ENCODE data around the gene AVPR1B.

AVPR1B gene

GRCh38 chr1:206142011-206142410 is 24.8 kb upstream of the AVPR1B start:
- no peaks in the 10 kb centered on the region for H3K4me1 ChIP-seq (ENCODE audit: control insufficient read depth, low read depth, low read length)
- H3K23ac ChIP-seq (ENCODE audit: low read length): peak overlapping the region; percentile 60
- H4K5ac ChIP-seq (ENCODE audit: low read length): no peak overlapping the region
- H3K4me2 ChIP-seq (ENCODE audit: low read length): no peak overlapping the region
- no peaks in the 10 kb centered on the region for H3K79me1 ChIP-seq (ENCODE audit: low read length)
- H2AK5ac ChIP-seq (ENCODE audit: low read length): no peak overlapping the region
- no peaks in the 10 kb centered on the region for H3K36me3 ChIP-seq (ENCODE audit: control insufficient read depth, insufficient read depth, low read length)
- H4K8ac ChIP-seq (ENCODE audit: low read depth, low read length): no peak overlapping the region
- no peak overlapping the region for H3K4ac ChIP-seq (ENCODE audit: low read depth, low read length)
- no peak overlapping the region for H2BK120ac ChIP-seq (ENCODE audit: low read depth, low read length)
- no peak overlapping the region for H3K4me3 ChIP-seq (ENCODE audit: low read length)
- no CpG with 5 or more reads among the region's 3 CpGs for WGBS (ENCODE audit: extremely low coverage, insufficient coverage, low lambda C conversion rate)
- H3K27me3 ChIP-seq (ENCODE audit: insufficient read depth, low read length, poor library complexity): no peaks in the 10 kb centered on the region
- no peak overlapping the region for H2BK15ac ChIP-seq (replicated peaks; ENCODE audit: low read depth)
- no peak overlapping the region for H3K9ac ChIP-seq (ENCODE audit: low read length)
- H2BK5ac ChIP-seq (ENCODE audit: low read length): no peak overlapping the region
- no peak for DNase-seq
- H3K56ac ChIP-seq (ENCODE audit: low read length): no peak overlapping the region
- H3K18ac ChIP-seq (ENCODE audit: low read length): no peak overlapping the region
- no peak overlapping the region for H3K27ac ChIP-seq (ENCODE audit: low read depth, low read length)
- no peaks in the 10 kb centered on the region for H3K79me2 ChIP-seq (ENCODE audit: control insufficient read depth, insufficient read depth, low read length)

DNA sequence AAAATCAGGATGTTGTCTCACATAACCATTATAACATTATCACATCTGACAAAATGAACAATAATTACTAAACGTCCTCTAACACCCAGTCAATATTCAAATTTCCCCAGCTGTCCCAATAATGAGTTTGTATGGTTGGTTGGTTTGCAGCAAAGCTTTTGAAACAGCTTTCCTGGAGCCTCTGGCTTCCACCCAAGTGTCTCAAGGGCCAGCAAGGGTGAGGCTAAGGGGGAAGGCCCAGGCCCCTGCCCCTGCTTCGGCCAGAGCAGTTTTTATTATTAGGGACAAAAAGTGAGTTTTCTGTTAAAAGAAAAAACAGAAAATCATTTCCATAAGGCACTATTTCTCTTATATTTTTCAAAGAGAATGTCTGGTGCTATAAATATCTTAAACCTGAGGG is 19.1 kb upstream of the AVPR1B start:
- no peak overlapping the region for H3K9ac ChIP-seq (ENCODE audit: low read length)
- H4K8ac ChIP-seq (ENCODE audit: low read depth, low read length): no peak overlapping the region
- no peaks in the 10 kb centered on the region for H3K79me1 ChIP-seq (ENCODE audit: low read length)
- H2BK15ac ChIP-seq (replicated peaks; ENCODE audit: low read depth): no peak overlapping the region
- H3K56ac ChIP-seq (ENCODE audit: low read length): no peak overlapping the region
- no peaks in the 10 kb centered on the region for H3K36me3 ChIP-seq (ENCODE audit: control insufficient read depth, insufficient read depth, low read length)
- H3K4me3 ChIP-seq (ENCODE audit: low read length): no peak overlapping the region
- DNase-seq: no peak
- no peak overlapping the region for H2BK5ac ChIP-seq (ENCODE audit: low read length)
- no peak overlapping the region for H3K18ac ChIP-seq (ENCODE audit: low read length)
- H3K27me3 ChIP-seq (ENCODE audit: insufficient read depth, low read length, poor library complexity): no peaks in the 10 kb centered on the region
- H3K4ac ChIP-seq (ENCODE audit: low read depth, low read length): no peak overlapping the region
- H3K4me1 ChIP-seq (ENCODE audit: control insufficient read depth, low read depth, low read length): no peaks in the 10 kb centered on the region
- no peak overlapping the region for H2BK120ac ChIP-seq (ENCODE audit: low read depth, low read length)
- no peak overlapping the region for H3K27ac ChIP-seq (ENCODE audit: low read depth, low read length)
- no peak overlapping the region for H2AK5ac ChIP-seq (ENCODE audit: low read length)
- 100% methylated on average over 1 of the region's 2 CpGs for WGBS (ENCODE audit: extremely low coverage, insufficient coverage, low lambda C conversion rate)
- no peak overlapping the region for H3K4me2 ChIP-seq (ENCODE audit: low read length)
- H3K79me2 ChIP-seq (ENCODE audit: control insufficient read depth, insufficient read depth, low read length): no peaks in the 10 kb centered on the region
- no peak overlapping the region for H3K23ac ChIP-seq (ENCODE audit: low read length)
- no peak overlapping the region for H4K5ac ChIP-seq (ENCODE audit: low read length)

GRCh38 chr1:206135248-206135647 is 18.1 kb upstream of the AVPR1B start:
- no CpG with 5 or more reads among the region's 2 CpGs for WGBS (ENCODE audit: extremely low coverage, insufficient coverage, low lambda C conversion rate)
- no peak overlapping the region for H3K4me2 ChIP-seq (ENCODE audit: low read length)
- no peak overlapping the region for H3K4me3 ChIP-seq (ENCODE audit: low read length)
- no peak overlapping the region for H2BK120ac ChIP-seq (ENCODE audit: low read depth, low read length)
- H2BK5ac ChIP-seq (ENCODE audit: low read length): no peak overlapping the region
- H3K4me1 ChIP-seq (ENCODE audit: control insufficient read depth, low read depth, low read length): no peaks in the 10 kb centered on the region
- no peak overlapping the region for H2AK5ac ChIP-seq (ENCODE audit: low read length)
- no peak overlapping the region for H3K4ac ChIP-seq (ENCODE audit: low read depth, low read length)
- H3K56ac ChIP-seq (ENCODE audit: low read length): no peak overlapping the region
- no peak overlapping the region for H3K9ac ChIP-seq (ENCODE audit: low read length)
- H3K18ac ChIP-seq (ENCODE audit: low read length): no peak overlapping the region
- no peaks in the 10 kb centered on the region for H3K36me3 ChIP-seq (ENCODE audit: control insufficient read depth, insufficient read depth, low read length)
- H4K5ac ChIP-seq (ENCODE audit: low read length): no peak overlapping the region
- H3K27me3 ChIP-seq (ENCODE audit: insufficient read depth, low read length, poor library complexity): no peaks in the 10 kb centered on the region
- H3K23ac ChIP-seq (ENCODE audit: low read length): no peak overlapping the region
- no peak overlapping the region for H4K8ac ChIP-seq (ENCODE audit: low read depth, low read length)
- no peak overlapping the region for H3K27ac ChIP-seq (ENCODE audit: low read depth, low read length)
- no peak for DNase-seq
- no peak overlapping the region for H2BK15ac ChIP-seq (replicated peaks; ENCODE audit: low read depth)
- H3K79me1 ChIP-seq (ENCODE audit: low read length): no peaks in the 10 kb centered on the region
- no peaks in the 10 kb centered on the region for H3K79me2 ChIP-seq (ENCODE audit: control insufficient read depth, insufficient read depth, low read length)

DNA sequence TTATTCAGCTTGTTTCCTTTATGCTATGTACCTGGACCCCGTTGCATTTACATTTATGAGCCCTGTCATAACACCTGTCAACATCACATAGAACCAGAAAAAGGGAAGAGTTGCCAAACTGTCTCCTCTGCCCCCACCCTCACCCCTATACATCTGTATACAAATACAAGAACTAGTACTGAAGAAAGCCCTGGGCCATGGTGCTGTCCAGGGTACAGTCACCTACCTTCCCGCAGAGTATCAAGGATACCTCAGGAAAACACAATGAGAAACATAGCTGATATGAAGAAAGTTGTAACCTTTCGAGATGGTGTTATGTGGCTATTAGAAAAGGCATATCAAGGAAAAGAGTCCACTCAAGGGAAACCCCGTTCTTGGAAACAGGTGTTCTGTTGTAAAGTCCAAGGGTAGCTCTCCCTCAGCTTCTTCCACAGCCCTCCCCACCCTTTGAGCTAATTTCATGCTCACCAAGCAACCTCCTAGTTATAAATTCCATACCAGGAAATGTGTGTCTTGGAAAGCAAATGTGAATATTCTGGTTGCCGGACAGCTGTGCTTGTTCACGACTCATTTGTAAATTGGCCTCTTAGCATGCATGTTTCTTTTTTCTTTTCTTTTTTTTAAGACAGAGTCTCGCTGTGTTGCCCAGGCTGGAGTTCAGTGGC is 16.7 kb upstream of the AVPR1B start:
- Histone ChIP-seq H3K36me3 (ENCODE audit: control insufficient read depth, insufficient read depth, low read length) (no peaks in the 10 kb centered on the region), H4K5ac (ENCODE audit: low read length) (no peak overlapping the region), H3K27ac (ENCODE audit: low read depth, low read length) (no peak overlapping the region), H4K8ac (ENCODE audit: low read depth, low read length) (no peak overlapping the region), H3K18ac (ENCODE audit: low read length) (no peak overlapping the region), H3K4me2 (ENCODE audit: low read length) (no peak overlapping the region), H3K23ac (ENCODE audit: low read length) (no peak overlapping the region), H3K4me3 (ENCODE audit: low read length) (no peak overlapping the region), H3K4ac (ENCODE audit: low read depth, low read length) (no peak overlapping the region), H3K79me2 (ENCODE audit: control insufficient read depth, insufficient read depth, low read length) (no peaks in the 10 kb centered on the region), H3K79me1 (ENCODE audit: low read length) (no peaks in the 10 kb centered on the region), H3K27me3 (ENCODE audit: insufficient read depth, low read length, poor library complexity) (no peaks in the 10 kb centered on the region), H2BK120ac (ENCODE audit: low read depth, low read length) (no peak overlapping the region), H2BK5ac (ENCODE audit: low read length) (no peak overlapping the region), H2BK15ac (replicated peaks; ENCODE audit: low read depth) (no peak overlapping the region), H3K4me1 (ENCODE audit: control insufficient read depth, low read depth, low read length) (no peaks in the 10 kb centered on the region), H3K9ac (ENCODE audit: low read length) (no peak overlapping the region), H2AK5ac (ENCODE audit: low read length) (no peak overlapping the region), H3K56ac (ENCODE audit: low read length) (no peak overlapping the region)
- no peak for DNase-seq
- WGBS (ENCODE audit: extremely low coverage, insufficient coverage, low lambda C conversion rate): no CpG with 5 or more reads among the region's 7 CpGs

GRCh38 chr1:206131037-206131436 is 13.8 kb upstream of the AVPR1B start:
- Histone ChIP-seq H2BK5ac (ENCODE audit: low read length) (no peak overlapping the region), H3K23ac (ENCODE audit: low read length) (no peak overlapping the region), H2BK15ac (replicated peaks; ENCODE audit: low read depth) (no peak overlapping the region), H3K4ac (ENCODE audit: low read depth, low read length) (no peak overlapping the region), H4K8ac (ENCODE audit: low read depth, low read length) (no peak overlapping the region), H3K27ac (ENCODE audit: low read depth, low read length) (no peak overlapping the region), H3K27me3 (ENCODE audit: insufficient read depth, low read length, poor library complexity) (no peaks in the 10 kb centered on the region), H3K36me3 (ENCODE audit: control insufficient read depth, insufficient read depth, low read length) (no peaks in the 10 kb centered on the region), H3K79me1 (ENCODE audit: low read length) (no peaks in the 10 kb centered on the region), H3K4me1 (ENCODE audit: control insufficient read depth, low read depth, low read length) (no peaks in the 10 kb centered on the region), H3K9ac (ENCODE audit: low read length) (no peak overlapping the region), H2BK120ac (ENCODE audit: low read depth, low read length) (no peak overlapping the region), H3K4me3 (ENCODE audit: low read length) (no peak overlapping the region), H3K79me2 (ENCODE audit: control insufficient read depth, insufficient read depth, low read length) (no peaks in the 10 kb centered on the region), H2AK5ac (ENCODE audit: low read length) (no peak overlapping the region), H3K4me2 (ENCODE audit: low read length) (no peak overlapping the region), H4K5ac (ENCODE audit: low read length) (no peak overlapping the region), H3K56ac (ENCODE audit: low read length) (no peak overlapping the region), H3K18ac (ENCODE audit: low read length) (no peak overlapping the region)
- DNase-seq: no peak
- no CpG with 5 or more reads among the region's 7 CpGs for WGBS (ENCODE audit: extremely low coverage, insufficient coverage, low lambda C conversion rate)

- H2BK120ac ChIP-seq (ENCODE audit: low read depth, low read length): no peak overlapping the region
- H3K79me2 ChIP-seq (ENCODE audit: control insufficient read depth, insufficient read depth, low read length): no peaks in the 10 kb centered on the region
- H3K27ac ChIP-seq (ENCODE audit: low read depth, low read length): no peak overlapping the region
- no peaks in the 10 kb centered on the region for H3K36me3 ChIP-seq (ENCODE audit: control insufficient read depth, insufficient read depth, low read length)
- no peak overlapping the region for H3K4me3 ChIP-seq (ENCODE audit: low read length)
- WGBS (ENCODE audit: extremely low coverage, insufficient coverage, low lambda C conversion rate): no CpG with 5 or more reads among the region's 4 CpGs
- no peak overlapping the region for H2AK5ac ChIP-seq (ENCODE audit: low read length)
- H2BK15ac ChIP-seq (replicated peaks; ENCODE audit: low read depth): no peak overlapping the region
- H3K23ac ChIP-seq (ENCODE audit: low read length): no peak overlapping the region
- DNase-seq: no peak
- no peak overlapping the region for H3K4ac ChIP-seq (ENCODE audit: low read depth, low read length)
- H3K56ac ChIP-seq (ENCODE audit: low read length): no peak overlapping the region
- H3K27me3 ChIP-seq (ENCODE audit: insufficient read depth, low read length, poor library complexity): no peaks in the 10 kb centered on the region
- H3K18ac ChIP-seq (ENCODE audit: low read length): no peak overlapping the region
- H3K79me1 ChIP-seq (ENCODE audit: low read length): no peaks in the 10 kb centered on the region
- H4K8ac ChIP-seq (ENCODE audit: low read depth, low read length): no peak overlapping the region
- H3K4me2 ChIP-seq (ENCODE audit: low read length): no peak overlapping the region
- H3K9ac ChIP-seq (ENCODE audit: low read length): no peak overlapping the region
- no peak overlapping the region for H4K5ac ChIP-seq (ENCODE audit: low read length)
- H3K4me1 ChIP-seq (ENCODE audit: control insufficient read depth, low read depth, low read length): no peaks in the 10 kb centered on the region
- no peak overlapping the region for H2BK5ac ChIP-seq (ENCODE audit: low read length)
Measured at GRCh38 chr1:206128196-206128595, 11.0 kb upstream of the AVPR1B start.
